Activated T-cell treated with anti-CD3 and anti-CD28 coated beads, Interleukin-2, amount 50 U/mL, for 72 hours (primary cell): ENCODE measurements around the gene TCEANC2. TPM values are rescaled to one million over a fixed set of nuclear protein-coding genes. Genes with fewer than 3 reads are reported as not detected.

Experiments used
- ATAC-seq, 2 donors: fragments of 150-1000 bp; cut with Tn5 transposase; replicated peaks in 1 of 2; 2 replicates each; pipeline ENCODE4 v1.10.0; 2021; ENCODE audit warnings: moderate library complexity in 2 of 2, mild to moderate bottlenecking in 1 of 2
- DNase-seq, 2 donors: peaks; one replicate each; pipeline ENCODE4 v3.0.0; 2021 to 2022; ENCODE audit warnings: mixed read lengths in 1 of 2
- H3K27ac Mint-ChIP-seq: one replicate; pipeline ENCODE4 v1.8.0; 2022; ENCODE audit warnings: mild to moderate bottlenecking, moderate library complexity, mixed read lengths
- H3K27me3 Mint-ChIP-seq: one replicate; pipeline ENCODE4 v1.8.0; 2022; ENCODE audit warnings: low read depth, mixed read lengths
- H3K36me3 Mint-ChIP-seq, 2 donors: one replicate each; pipeline ENCODE4 v1.8.0; 2022; ENCODE audit warnings: mixed read lengths in 2 of 2, mild to moderate bottlenecking in 1 of 2; ENCODE audit not compliant: insufficient read depth in 2 of 2
- H3K4me1 Mint-ChIP-seq: one replicate; pipeline ENCODE4 v1.8.0; 2022; ENCODE audit warnings: low read depth, mixed read lengths
- H3K4me3 Mint-ChIP-seq, 2 donors: one replicate each; pipeline ENCODE4 v1.8.0; 2022; ENCODE audit warnings: mild to moderate bottlenecking in 2 of 2, mixed read lengths in 2 of 2, moderate library complexity in 2 of 2
- H3K9me3 Mint-ChIP-seq, 2 donors: one replicate each; pipeline ENCODE4 v1.8.0; 2022; ENCODE audit warnings: mixed read lengths in 2 of 2
- total RNA-seq, 2 donors: library from RNA; stranded (reverse); gene quantifications; one replicate each; pipeline ENCODE4 v1.2.3, GENCODE V29; 2022

Gene TCEANC2
- total RNA-seq, 2 donors from 2014 or later = 13.8 to 17.0 TPM

DNA sequence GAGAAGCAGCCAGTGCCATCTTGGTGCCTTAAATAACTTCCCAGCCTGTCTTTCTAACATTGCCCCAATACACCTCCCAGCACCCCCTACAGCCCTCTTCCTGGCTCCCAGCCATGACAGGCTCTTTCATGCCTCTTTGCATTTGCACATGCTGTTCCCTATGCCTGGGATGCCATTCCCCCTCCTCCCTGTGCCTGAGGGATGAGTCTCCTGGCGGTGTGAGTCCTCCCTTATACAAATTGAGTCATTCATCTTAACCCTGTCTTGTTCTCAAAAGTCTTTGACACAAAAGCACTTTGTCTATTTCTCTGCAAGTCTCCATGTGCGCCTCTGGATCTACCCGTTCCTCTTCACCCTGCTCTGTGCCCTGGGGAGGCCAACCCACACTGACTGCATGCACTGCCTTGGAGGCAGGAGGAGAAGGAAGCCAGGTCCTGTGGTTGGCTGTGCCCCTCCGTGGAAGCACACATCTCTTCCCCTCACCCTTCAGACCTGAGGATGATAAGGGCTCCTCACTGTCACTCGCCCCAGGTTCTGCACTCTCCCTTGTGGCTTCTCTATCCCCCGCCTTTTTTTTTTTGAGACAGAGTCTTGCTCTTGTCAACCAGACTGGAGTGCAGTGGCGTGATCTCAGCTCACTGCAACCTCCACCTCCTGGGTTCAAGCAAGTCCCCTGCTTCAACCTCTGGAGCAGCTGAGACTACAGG is 74.3 kb downstream of the TCEANC2 start:
- no peak overlapping the region for H3K4me3 Mint-ChIP-seq
- H3K27me3 Mint-ChIP-seq = no peaks in the 10 kb centered on the region
- H3K4me1 Mint-ChIP-seq = no peaks in the 10 kb centered on the region
- DNase-seq = no peak
- no peaks in the 10 kb centered on the region for H3K9me3 Mint-ChIP-seq
- no peaks in the 10 kb centered on the region for H3K36me3 Mint-ChIP-seq
- no peak overlapping the region for H3K27ac Mint-ChIP-seq
- no peak for ATAC-seq

DNA sequence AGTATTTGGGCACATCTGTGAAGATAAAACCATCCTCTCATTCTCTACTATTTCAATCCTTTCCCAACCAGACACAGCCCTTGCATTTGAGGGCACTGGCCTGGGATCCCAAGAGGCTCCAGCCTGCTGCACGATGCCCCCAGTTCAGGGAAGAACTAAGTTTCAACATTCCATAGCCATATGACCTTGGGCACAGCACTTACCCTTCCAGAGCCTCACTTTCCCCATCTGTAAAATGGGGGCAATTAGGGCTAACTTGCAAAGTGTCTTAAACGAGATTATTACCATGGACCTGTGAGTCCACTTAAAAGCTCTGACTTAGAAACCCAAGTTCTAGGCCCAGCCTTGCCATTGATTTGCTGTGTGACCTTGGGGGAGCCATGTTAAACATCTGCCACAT is 76.5 kb downstream of the TCEANC2 start:
- DNase-seq (no peak), ATAC-seq (no peak)
- no peaks in the 10 kb centered on the region for H3K27me3 Mint-ChIP-seq
- no peak overlapping the region for H3K4me3 Mint-ChIP-seq
- no peak overlapping the region for H3K27ac Mint-ChIP-seq
- no peaks in the 10 kb centered on the region for H3K4me1 Mint-ChIP-seq
- H3K9me3 Mint-ChIP-seq = no peaks in the 10 kb centered on the region
- no peaks in the 10 kb centered on the region for H3K36me3 Mint-ChIP-seq

DNA sequence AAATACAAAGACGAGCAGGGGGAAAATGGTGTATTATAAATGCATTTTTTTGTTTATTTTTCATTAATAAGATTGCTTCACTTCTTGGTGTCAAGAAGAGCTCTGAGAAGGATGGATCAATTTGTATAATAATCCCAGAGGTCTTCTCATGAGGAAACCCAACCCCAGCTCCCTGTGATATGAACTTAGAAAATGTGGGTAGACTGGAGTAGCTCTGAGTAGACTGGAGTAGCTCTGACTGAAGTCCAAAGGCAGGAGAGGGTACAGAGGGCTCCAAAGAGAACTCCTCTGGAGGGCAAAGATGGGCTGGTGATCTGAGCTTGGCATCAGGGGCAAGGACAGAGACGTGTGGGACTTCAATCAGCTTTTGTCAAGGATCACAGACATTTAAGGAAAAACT is 78.0 kb downstream of the TCEANC2 start:
- ATAC-seq (no peak), DNase-seq (no peak)
- H3K9me3 Mint-ChIP-seq = no peaks in the 10 kb centered on the region
- no peaks in the 10 kb centered on the region for H3K36me3 Mint-ChIP-seq
- H3K27ac Mint-ChIP-seq = no peak overlapping the region
- no peaks in the 10 kb centered on the region for H3K27me3 Mint-ChIP-seq
- H3K4me3 Mint-ChIP-seq = no peak overlapping the region
- no peaks in the 10 kb centered on the region for H3K4me1 Mint-ChIP-seq

DNA sequence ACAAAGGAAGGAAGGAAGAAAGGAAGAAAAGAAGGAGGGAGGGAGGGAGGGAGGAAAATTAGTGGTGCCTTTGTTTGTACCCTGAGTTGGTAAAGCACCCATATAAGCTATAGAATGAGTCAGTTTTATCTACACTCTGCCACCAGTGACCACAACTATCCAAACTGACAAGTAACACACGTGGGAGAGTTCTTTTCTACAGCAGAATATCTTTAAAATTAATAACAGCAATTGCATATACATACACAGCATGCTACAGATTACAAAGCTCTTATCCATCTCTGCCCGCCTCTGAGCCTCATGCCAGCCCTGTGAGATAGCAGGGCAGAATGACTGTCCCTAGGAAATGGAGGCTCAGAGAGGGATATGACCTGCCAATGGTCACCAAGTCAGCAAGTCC is 79.1 kb downstream of the TCEANC2 start:
- ATAC-seq = no peak
- no peak for DNase-seq

GRCh38 chr1:54134295-54134694 is 80.9 kb downstream of the TCEANC2 start:
- ATAC-seq (no peak), DNase-seq (no peak)
- no peak overlapping the region for H3K4me3 Mint-ChIP-seq
- H3K9me3 Mint-ChIP-seq = no peaks in the 10 kb centered on the region
- no peaks in the 10 kb centered on the region for H3K36me3 Mint-ChIP-seq
- H3K27me3 Mint-ChIP-seq = no peaks in the 10 kb centered on the region
- no peaks in the 10 kb centered on the region for H3K4me1 Mint-ChIP-seq
- H3K27ac Mint-ChIP-seq = no peak overlapping the region

More for the DNA sequence above, 79.1 kb downstream of the TCEANC2 start:
- Mint-ChIP-seq H3K4me3 (no peak overlapping the region), H3K9me3 (no peaks in the 10 kb centered on the region), H3K36me3 (no peaks in the 10 kb centered on the region), H3K4me1 (no peaks in the 10 kb centered on the region), H3K27me3 (no peaks in the 10 kb centered on the region), H3K27ac (no peak overlapping the region)

- no peak overlapping the region for H3K4me3 Mint-ChIP-seq
- H3K27ac Mint-ChIP-seq = no peak overlapping the region
- no peaks in the 10 kb centered on the region for H3K36me3 Mint-ChIP-seq
- DNase-seq = no peak
- H3K9me3 Mint-ChIP-seq = no peaks in the 10 kb centered on the region
- no peaks in the 10 kb centered on the region for H3K27me3 Mint-ChIP-seq
- H3K4me1 Mint-ChIP-seq = no peaks in the 10 kb centered on the region
- no peak for ATAC-seq
These were observed 82.2 kb downstream of the TCEANC2 start for GRCh38 chr1:54135436-54136120.

GRCh38 chr1:54136269-54136896 is 83.0 kb downstream of the TCEANC2 start:
- no peak for ATAC-seq
- no peaks in the 10 kb centered on the region for H3K27me3 Mint-ChIP-seq

GRCh38 chr1:54136963-54137533 is 83.6 kb downstream of the TCEANC2 start:
- no peaks in the 10 kb centered on the region for H3K36me3 Mint-ChIP-seq
- DNase-seq (no peak), ATAC-seq (no peak)
- no peaks in the 10 kb centered on the region for H3K27me3 Mint-ChIP-seq
- no peak overlapping the region for H3K4me3 Mint-ChIP-seq
- no peaks in the 10 kb centered on the region for H3K4me1 Mint-ChIP-seq
- no peak overlapping the region for H3K27ac Mint-ChIP-seq
- H3K9me3 Mint-ChIP-seq = no peaks in the 10 kb centered on the region

More at GRCh38 chr1:54136269-54136896, 83.0 kb downstream of the TCEANC2 start:
- DNase-seq = no peak
- Mint-ChIP-seq H3K27ac (no peak overlapping the region), H3K4me1 (no peaks in the 10 kb centered on the region), H3K9me3 (no peaks in the 10 kb centered on the region), H3K36me3 (no peaks in the 10 kb centered on the region), H3K4me3 (no peak overlapping the region)

DNA sequence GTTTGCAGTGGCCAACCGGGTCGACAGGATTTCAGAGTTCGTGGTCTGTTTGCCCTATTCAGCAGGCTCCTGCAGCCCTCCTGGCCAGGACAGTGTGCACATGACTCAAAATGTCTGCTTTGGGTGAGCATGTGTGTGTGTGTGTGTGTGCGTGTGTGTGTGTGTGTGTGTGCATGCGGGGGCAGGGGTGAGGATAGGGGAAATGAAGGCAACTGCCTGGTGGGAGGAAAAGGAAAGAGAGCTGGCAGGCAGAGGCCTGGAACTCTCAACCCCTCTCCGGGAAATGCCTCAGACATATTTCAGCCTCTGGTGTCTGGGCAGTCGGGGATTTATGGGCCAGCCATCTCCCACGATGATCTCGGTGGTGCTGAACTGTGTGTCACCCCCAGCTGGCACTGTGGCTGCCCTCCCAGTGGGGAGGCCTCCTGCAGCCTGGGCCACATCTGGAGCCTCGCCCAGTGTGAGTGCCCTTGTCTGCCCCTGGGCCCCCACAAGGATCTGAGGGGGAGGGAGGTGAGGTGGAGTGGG is 84.2 kb downstream of the TCEANC2 start:
- Mint-ChIP-seq H3K9me3 (no peaks in the 10 kb centered on the region), H3K27ac (no peak overlapping the region), H3K4me3 (no peak overlapping the region), H3K4me1 (no peaks in the 10 kb centered on the region), H3K27me3 (no peaks in the 10 kb centered on the region), H3K36me3 (no peaks in the 10 kb centered on the region)
- DNase-seq (no peak), ATAC-seq (no peak)

- no peaks in the 10 kb centered on the region for H3K4me1 Mint-ChIP-seq
- H3K9me3 Mint-ChIP-seq = no peaks in the 10 kb centered on the region
- ATAC-seq = no peak
- H3K27me3 Mint-ChIP-seq = no peaks in the 10 kb centered on the region
- no peaks in the 10 kb centered on the region for H3K36me3 Mint-ChIP-seq
- DNase-seq = no peak
- no peak overlapping the region for H3K4me3 Mint-ChIP-seq
- H3K27ac Mint-ChIP-seq = no peak overlapping the region
These were observed 85.6 kb downstream of the TCEANC2 start for GRCh38 chr1:54138994-54139393.

DNA sequence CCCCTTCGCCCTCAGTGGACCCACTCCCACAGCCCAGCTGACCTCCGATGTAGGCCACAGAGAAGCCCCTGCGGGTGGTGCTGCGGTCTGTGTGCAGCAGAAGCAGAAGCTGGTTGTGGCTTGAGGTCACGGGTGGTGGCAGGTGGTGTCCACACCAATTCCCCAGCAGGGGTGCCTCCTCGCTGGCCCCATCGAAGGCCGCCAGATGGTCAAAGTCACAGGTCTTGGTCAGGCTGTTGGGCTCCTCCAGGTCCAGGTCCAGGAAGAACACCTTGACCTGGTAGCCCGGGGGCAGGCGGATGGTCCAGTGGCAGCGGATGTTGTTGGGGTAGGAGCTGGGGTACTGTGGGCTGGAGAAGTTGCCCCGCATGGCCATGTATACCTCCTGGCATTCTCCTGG is 86.3 kb downstream of the TCEANC2 start:
- no peak overlapping the region for H3K27ac Mint-ChIP-seq
- DNase-seq = no peak
- H3K36me3 Mint-ChIP-seq = no peaks in the 10 kb centered on the region
- H3K27me3 Mint-ChIP-seq = no peaks in the 10 kb centered on the region
- no peak overlapping the region for H3K4me3 Mint-ChIP-seq
- H3K4me1 Mint-ChIP-seq = no peaks in the 10 kb centered on the region
- ATAC-seq = no peak
- H3K9me3 Mint-ChIP-seq = no peaks in the 10 kb centered on the region

DNA sequence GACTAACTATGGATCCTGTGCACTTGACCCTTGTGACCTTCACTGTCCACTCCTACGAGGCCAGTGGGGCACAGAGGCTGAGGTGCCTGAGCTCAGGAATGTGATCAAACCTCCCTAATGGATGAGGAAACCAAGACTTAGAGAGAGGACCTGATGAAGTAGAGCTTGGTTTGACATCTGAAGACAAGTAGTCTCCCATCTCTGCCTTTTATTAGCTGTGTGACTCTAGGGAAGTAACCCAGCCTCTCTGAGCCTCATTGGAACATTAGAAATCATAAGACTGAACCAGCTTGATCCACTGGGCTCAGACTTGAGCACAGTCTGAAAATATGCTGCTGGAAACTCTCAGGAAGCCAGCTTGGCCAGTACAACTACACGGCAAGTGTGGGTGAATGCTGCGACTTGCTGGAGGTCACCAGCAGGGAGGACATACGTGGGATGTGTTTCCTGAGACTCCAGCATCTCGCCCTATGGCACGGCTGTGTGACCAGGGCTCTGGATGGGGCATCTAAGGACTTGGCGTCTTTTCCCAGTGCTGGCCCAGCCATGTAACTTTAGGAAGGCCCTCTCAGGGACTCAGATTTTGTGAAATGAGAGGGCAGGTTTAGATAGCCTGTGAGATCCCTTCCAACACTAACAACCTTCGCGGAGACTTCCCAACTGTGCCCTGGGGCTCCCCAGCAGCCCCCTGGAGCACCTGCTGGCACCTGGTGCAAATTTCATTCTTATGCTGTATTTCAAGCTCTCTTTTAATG is 88.9 kb downstream of the TCEANC2 start:
- ATAC-seq = no peak
- Mint-ChIP-seq H3K4me3 (no peak overlapping the region), H3K27ac (no peak overlapping the region), H3K9me3 (no peaks in the 10 kb centered on the region), H3K4me1 (no peaks in the 10 kb centered on the region), H3K27me3 (no peaks in the 10 kb centered on the region), H3K36me3 (no peaks in the 10 kb centered on the region)
- no peak for DNase-seq

DNA sequence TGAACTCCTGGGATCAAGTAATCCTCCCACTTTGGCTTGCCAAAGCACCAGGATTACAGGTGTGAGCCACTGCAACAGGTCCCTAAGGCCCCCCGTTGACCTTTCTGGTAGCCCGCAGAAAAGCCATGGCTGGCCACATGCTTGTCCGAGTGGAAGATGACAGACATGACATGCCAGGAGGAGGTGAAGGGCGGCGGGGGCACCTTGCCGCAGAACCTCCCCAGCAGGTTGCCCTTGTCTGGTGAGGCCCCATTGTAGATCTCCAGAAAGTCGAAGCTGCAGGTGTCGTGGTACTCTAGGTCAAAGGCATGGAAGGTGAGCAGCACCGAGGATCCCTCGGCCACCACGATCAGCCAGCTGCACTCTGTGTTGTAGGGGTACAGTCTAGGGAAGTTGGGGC is 91.0 kb downstream of the TCEANC2 start:
- H3K27me3 Mint-ChIP-seq = no peaks in the 10 kb centered on the region
- no peak for ATAC-seq
- H3K4me3 Mint-ChIP-seq = no peak overlapping the region
- H3K9me3 Mint-ChIP-seq = no peaks in the 10 kb centered on the region
- no peak for DNase-seq
- no peak overlapping the region for H3K27ac Mint-ChIP-seq
- no peaks in the 10 kb centered on the region for H3K36me3 Mint-ChIP-seq
- H3K4me1 Mint-ChIP-seq = no peaks in the 10 kb centered on the region
